Stimulated activated CD4-positive, alpha-beta T cell treated with anti-CD3 and anti-CD28 coated beads, Interleukin-4, amount 100 ng/mL, for 24 hours (primary cell): ENCODE results near the gene RAB11FIP4.

Experiments used
- DNase-seq: peaks from one replicate; pipeline ENCODE4 v3.0.0-alpha.2; 2020

The RAB11FIP4 gene

GRCh38 chr17:31550389-31551056 lies 159.0 kb downstream of the RAB11FIP4 start:
- no peak for DNase-seq

DNA sequence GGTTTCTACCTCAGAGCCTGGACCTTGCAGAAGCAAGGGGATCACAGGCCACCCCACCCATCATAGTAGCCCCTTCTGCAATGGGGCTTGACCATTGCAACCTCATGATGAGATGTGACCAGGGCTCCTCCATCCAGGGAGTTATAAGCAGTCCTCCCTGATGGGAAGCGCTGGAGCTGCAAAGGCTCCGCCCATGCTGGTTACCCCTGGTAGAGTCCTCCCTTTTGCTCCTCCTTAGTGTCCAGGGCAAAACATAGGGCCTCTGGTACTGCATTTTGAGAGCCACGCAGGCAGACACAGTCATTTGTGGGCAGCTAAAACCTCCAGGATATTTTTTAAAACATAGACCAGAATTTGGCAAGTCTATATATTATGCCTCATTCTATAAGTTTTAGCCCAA lies 161.1 kb downstream of the RAB11FIP4 start:
- DNase-seq = no peak

- no peak for DNase-seq
Measured at GRCh38 chr17:31553506-31553905, 162.0 kb downstream of the RAB11FIP4 start.

DNA sequence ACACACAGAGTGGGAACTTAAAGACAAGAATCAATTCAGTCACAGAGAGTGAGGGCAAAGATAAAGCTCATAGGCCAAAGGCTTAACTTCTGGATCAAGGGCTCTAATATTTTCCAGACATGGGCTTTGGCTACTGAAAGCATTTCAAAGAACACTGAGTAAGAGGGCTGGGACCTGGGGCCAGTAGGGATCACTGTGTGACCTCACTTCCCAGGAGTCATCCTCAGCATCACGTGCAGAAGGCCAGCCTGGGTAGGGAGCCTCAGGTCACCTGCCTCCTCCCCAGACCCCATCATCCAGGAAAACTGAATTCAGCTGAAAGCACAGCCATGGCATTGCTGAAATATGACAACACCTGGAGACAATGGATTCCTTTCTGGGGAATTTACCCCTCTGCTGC lies 163.5 kb downstream of the RAB11FIP4 start:
- no peak for DNase-seq

- DNase-seq = no peak
Measured at GRCh38 chr17:31556969-31557645, 165.6 kb downstream of the RAB11FIP4 start.

DNA sequence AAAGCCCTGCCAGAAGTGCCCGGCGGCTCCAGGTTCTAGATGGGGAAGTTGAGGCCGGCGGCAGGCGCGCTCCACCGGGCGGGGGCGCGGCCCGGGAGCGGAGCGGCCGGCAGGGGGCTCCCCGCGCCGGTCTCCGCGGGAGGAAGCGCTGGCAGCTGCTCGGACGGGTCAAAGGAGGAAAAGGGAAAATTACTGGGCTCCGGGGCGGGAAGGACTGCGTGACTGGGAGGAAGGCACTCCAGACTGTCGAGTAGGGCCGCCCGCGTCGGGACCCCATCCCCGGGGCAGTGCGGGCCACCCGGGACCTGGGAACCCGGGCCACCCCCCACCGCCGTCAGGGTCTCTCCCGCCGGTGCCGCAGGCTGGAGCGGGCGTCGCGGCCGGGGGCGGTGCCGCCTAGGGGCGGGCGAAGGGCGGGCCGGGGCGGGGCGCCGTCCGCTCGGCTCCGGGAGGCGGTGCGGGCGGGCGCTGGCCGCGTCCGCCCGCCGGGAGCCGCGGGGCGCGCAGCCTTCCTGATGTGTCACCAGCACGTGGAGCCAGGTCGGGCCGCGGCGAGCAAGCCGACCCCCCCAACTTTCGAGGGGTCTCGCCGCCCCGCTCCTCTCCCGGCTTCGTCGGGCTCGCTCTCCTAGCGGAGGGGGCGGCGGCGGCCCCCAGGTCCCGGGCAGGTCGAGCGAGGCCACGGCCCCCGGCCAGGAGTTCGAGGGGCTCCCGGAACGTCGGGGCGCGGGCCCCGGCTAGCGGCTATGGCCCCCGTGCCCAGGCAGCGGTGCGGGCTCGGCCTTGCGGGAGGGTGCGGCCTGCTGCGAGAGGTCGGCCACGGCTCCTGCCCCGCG lies 167.5 kb downstream of the RAB11FIP4 start:
- DNase-seq = peak; percentile 47

- DNase-seq = no peak
Measured at GRCh38 chr17:31559584-31560501, 168.4 kb downstream of the RAB11FIP4 start.

- DNase-seq = no peak
Measured at GRCh38 chr17:31560616-31561235, 169.3 kb downstream of the RAB11FIP4 start.

GRCh38 chr17:31561469-31562375 lies 170.2 kb downstream of the RAB11FIP4 start:
- DNase-seq = no peak

- DNase-seq = no peak
Measured at GRCh38 chr17:31562376-31562840, 170.9 kb downstream of the RAB11FIP4 start.

DNA sequence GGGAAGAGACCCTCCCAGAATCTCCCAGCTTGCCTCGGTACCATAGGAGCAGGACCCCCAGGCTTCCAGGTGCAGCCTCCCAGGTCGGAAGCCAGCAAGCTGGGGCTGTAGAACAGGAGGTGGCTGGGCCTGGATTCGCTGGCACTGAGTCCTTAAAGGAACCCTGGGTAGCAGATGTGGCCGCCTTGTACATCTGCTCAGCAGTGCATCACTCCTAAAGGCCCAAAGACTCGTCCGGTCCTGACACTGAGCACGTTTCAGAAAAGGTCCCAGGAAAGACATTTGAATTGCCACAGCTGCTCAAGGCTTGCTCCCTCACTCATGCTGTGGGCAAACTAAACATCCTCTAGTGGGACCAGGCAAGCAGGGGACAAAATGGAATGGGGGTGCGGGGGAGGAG lies 172.8 kb downstream of the RAB11FIP4 start:
- no peak for DNase-seq

GRCh38 chr17:31564883-31565301 lies 173.4 kb downstream of the RAB11FIP4 start:
- no peak for DNase-seq

GRCh38 chr17:31565652-31566051 lies 174.2 kb downstream of the RAB11FIP4 start:
- no peak for DNase-seq

GRCh38 chr17:31566247-31566991 lies 174.9 kb downstream of the RAB11FIP4 start:
- no peak for DNase-seq

- DNase-seq = no peak
Measured at GRCh38 chr17:31566992-31567373, 175.5 kb downstream of the RAB11FIP4 start.

- no peak for DNase-seq
Measured at GRCh38 chr17:31568121-31568520, 176.6 kb downstream of the RAB11FIP4 start.

- no peak for DNase-seq
Measured at GRCh38 chr17:31568539-31568938, 177.1 kb downstream of the RAB11FIP4 start.

DNA sequence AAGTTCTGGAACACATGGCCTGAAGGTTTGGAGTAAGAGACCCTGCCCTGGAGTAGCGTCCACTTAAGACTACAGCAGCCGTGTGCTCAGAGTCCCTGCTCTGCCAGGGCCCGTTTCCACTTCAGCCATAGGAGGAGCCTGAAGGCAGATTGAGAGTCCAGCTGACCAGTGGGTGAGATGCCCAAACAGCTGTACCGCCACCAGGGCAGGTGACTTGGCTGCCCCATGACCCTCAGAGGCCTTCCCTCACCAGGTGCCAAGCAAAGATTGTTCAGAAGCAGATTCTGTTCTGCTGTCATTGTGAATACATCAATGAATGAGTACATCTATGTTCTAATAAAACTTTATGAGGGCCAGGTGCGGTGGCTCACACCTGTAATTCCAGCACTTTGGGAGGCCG lies 178.8 kb downstream of the RAB11FIP4 start:
- no peak for DNase-seq

GRCh38 chr17:31570951-31571892 lies 179.7 kb downstream of the RAB11FIP4 start:
- no peak for DNase-seq
